Left lobe of liver (tissue), 2 donors: ENCODE measurements around the gene MFAP3. TPM values are rescaled to one million over a fixed set of nuclear protein-coding genes. Genes with fewer than 3 reads are reported as not detected.
"Not testable (repeated sequence)": the region's sequence is repeated elsewhere in the genome, so short reads cannot be mapped to it uniquely, and the experiment has no call there.

Experiments used
- ATAC-seq: fragments of 200-7000 bp; cut with Tn5 transposase; one replicate; pipeline ENCODE4 v1.9.1; 2020; ENCODE audit warnings: mild to moderate bottlenecking, moderate library complexity
- DNase-seq: peaks from one replicate; pipeline ENCODE4 v3.0.0-alpha.2; 2020; ENCODE audit warnings: low spot score
- total RNA-seq: library from RNA; stranded (reverse); gene quantifications from one replicate; pipeline ENCODE4 v1.2.1, GENCODE V29; 2021
- donor health status: DM: no; HTN: no; CAD: no; lungs with moderate emphysema.
- donor health status: DM: no; HTN: yes; CAD: no.

The MFAP3 gene
- 11.5 TPM for total RNA-seq

GRCh38 chr5:154038707-154039457, at the start of gene MFAP3, which contains the start of gene FAM114A2:
Gene MFAP3 (plus strand): TSS chr5:154038967. CDS start chr5:154049723, 10,756 bp downstream.
Gene FAM114A2 (minus strand): TSS chr5:154038910. CDS start chr5:154034953, 3,957 bp downstream.
- peak; percentile 91 for DNase-seq
- peak; percentile 99 for ATAC-seq

DNA sequence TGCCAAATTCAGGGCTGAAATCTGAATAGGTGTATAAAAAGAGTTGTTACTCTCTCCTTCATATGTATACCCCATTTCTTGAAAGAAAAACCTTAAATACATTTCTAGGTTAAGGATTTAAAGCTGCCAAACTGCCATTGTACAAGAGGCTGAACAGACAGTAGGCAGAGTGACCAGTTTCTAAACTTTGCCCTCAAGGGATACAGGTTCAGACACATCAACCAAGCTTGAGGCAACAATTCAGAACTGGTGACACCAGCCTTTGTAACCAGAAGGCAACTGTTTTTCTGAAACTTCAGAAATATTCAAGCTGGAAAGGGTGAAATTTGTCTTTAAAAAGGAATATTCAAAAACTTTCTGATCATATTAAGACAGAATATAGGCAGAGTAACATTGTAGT, 47.6 kb upstream of the MFAP3 start:
- no peak for ATAC-seq

GRCh38 chr5:153998010-153998409, 40.8 kb upstream of the MFAP3 start:
- no peak for ATAC-seq

More for the DNA sequence above, 47.6 kb upstream of the MFAP3 start:
- no peak for DNase-seq

GRCh38 chr5:153998768-153999167, 40.0 kb upstream of the MFAP3 start:
- no peak for DNase-seq
- no peak for ATAC-seq

More at GRCh38 chr5:153998010-153998409, 40.8 kb upstream of the MFAP3 start:
- no peak for DNase-seq

GRCh38 chr5:153999995-154000394, 38.8 kb upstream of the MFAP3 start:
- DNase-seq, result no peak
- ATAC-seq, result no peak

DNA sequence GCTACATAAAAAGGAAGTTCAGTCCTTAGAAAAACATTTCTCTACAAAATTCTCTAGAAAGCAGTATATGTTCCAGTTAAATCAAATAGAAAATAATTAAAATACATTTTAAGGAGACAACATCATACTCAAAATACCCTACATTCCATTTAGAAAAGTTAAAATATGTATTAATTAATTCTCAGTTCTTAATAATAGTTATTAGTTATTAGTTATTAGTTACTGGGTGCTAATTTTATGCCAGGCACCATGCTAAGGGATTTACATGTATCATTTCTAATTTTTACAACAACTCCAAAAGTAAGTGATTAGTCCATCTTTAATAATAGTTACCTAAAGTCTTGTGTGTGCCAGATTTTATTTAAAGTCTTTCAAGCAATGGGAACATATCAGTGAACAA, 38.1 kb upstream of the MFAP3 start:
- ATAC-seq (no peak), DNase-seq (no peak)

DNA sequence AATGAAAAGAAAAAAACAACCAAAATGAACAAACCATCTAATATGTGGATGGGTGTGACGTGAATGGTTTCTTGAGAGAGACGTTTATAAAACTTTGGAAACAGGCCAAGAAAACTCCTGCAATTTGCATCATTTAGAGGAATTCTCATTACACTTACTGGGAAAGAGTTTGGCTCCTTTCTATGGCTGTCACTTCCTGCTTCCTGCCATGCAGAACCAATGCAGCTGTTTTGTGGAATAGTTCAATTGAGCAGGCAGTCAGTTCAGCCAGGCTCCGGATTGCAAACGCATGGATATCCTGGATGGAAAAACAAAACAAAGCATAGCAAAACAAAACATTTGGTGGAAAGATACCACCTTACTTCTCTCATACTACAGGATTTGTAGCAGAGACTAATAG, 36.7 kb upstream of the MFAP3 start:
- no peak for DNase-seq
- ATAC-seq, result peak; percentile 38

GRCh38 chr5:154002511-154003020, 36.2 kb upstream of the MFAP3 start:
- ATAC-seq (no peak), DNase-seq (no peak)

DNA sequence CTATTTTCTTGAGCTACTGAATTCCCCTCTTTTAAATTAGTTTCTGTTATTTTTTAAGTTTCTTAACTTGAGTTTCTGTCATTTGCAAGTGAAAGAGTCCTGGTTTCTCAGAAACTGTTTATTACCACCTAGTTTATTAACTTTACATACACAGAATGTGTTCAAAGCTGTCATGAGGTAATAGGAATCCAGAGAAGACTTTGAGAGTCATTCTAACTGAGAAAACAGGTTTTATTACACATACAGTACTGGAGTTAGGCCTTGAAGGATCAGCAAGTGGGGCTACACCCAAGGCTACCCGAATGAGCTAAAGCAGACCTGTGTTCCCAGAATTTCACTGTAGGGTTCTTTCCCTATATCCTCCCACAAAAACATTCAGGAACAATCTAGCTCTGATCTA, 33.1 kb upstream of the MFAP3 start:
- DNase-seq, result no peak

DNA sequence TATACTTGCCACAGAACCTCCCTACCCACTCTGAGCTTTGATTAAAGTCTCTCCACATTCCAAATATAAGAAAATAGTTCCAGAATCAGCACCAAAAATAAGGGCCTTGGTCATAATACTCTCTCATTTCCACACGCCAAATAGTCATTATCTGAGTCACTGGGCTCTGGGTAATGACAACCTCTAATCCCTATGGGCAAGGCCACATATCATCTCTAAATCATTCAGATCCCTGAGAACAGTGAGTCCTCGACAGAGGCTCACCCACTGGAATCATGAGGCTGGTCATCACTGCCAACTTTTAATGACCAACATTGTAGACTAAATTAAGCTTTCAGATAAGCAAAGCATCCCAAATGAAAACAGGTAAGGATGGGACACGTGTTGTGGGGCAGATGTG, 28.1 kb upstream of the MFAP3 start:
- DNase-seq (no peak), ATAC-seq (no peak)

More for the DNA sequence above, 33.1 kb upstream of the MFAP3 start:
- no peak for ATAC-seq

DNA sequence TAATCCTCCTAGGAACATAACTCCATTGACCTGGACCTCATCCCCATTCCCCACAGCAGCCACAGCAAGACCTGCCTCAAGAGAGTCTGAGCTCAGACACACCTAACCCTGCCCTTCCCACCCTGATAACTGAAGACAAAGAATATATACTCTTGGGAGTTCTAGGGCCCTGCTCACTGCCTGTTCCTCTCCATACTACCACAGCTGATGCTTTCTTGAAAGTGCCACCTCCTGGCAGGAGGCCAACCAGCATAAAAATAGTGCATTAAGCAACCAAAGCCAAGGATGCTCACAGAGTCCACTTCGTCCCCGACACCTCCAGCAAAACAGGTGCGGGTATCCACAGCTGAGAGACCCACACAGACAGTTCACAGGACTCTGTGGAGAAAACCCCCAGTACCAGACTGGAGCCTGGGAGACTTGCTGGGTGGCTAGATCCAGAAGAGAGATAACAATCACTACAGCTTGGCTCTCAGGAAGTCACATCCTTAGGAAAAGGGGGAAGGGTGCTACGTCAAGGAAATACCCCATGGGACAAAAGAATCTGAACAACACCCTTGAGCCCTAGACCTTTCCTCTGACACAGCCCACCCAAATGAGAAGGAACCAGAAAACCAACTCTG, 23.6 kb upstream of the MFAP3 start:
- ATAC-seq (no peak), DNase-seq (no peak)

- DNase-seq, ATAC-seq: not testable (repeated sequence)
Measured at GRCh38 chr5:154018919-154019318, 19.8 kb upstream of the MFAP3 start.

DNA sequence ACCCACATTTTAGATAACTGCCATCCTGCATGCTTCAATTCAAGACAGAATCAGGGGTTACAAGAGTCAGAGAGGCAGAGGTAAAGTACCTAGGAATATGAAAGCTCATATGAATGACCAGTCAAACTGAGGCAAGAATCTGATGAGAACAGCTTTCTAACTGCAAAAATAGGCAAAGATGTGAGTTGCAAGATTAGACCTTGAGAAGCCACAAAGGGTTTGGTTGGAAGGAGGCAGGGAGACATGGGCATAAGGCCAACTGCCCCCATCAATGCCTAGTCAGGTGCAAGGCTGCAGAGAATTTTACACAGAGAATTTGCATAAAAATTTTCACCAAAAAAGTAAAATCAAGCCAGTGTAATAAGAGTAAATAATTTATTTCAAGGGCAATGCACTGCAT, 12.8 kb upstream of the MFAP3 start:
- ATAC-seq, result no peak
- no peak for DNase-seq

- DNase-seq (no peak), ATAC-seq (no peak)
Measured at GRCh38 chr5:154031937-154032489, 6.8 kb upstream of the MFAP3 start.

DNA sequence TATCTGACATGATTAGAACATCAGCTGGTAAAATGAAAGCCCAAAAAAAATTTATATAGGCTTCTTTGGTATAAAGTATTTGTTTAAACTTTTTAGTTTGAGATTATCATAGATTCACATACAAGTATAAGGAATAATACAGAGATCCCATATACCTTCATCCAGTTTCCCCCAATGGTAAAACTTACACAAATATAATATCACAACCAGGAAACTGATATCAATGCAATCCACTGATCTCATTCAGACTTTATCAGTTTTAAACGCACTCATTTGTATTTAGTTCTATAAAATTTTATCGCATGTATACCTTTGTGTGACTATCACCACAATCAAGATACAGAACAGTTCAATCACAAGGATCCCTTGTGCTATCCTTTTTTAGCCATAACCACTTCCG, 3.8 kb upstream of the MFAP3 start:
- ATAC-seq, result no peak
- DNase-seq, result no peak

- ATAC-seq, result peak; percentile 44
- no peak for DNase-seq
Measured at GRCh38 chr5:154038261-154038706, 483 bp upstream of the MFAP3 start.

GRCh38 chr5:154039458-154039829, 677 bp downstream of the MFAP3 start:
- no peak for DNase-seq
- no peak for ATAC-seq

- no peak for DNase-seq
- ATAC-seq, result no peak
Measured at GRCh38 chr5:154042766-154043165, 4.0 kb downstream of the MFAP3 start.

- ATAC-seq, result no peak
- no peak for DNase-seq
Measured at GRCh38 chr5:154044099-154044498, 5.3 kb downstream of the MFAP3 start.

DNA sequence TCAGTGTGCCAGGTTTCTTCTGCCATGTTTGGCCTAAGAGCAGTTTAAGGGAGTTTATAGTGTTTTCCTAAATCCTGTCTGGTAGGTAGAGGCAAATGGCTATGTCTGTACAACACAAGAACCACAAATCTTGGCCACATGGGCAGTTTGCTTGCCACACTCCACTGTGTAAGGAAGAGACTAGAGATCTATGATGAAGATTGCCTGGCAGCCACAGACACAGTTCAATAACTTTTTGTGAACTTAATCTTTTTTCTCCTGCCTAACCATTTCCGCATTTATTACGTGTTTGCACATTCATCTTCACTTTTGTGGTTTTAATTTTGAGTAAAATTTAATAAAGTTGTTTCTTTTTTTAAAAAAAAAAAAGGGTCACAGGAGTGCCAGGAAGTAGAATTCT, 5.8 kb downstream of the MFAP3 start:
- ATAC-seq (no peak), DNase-seq (no peak)

GRCh38 chr5:154046486-154046885, 7.7 kb downstream of the MFAP3 start:
- ATAC-seq, result no peak
- DNase-seq, result no peak

DNA sequence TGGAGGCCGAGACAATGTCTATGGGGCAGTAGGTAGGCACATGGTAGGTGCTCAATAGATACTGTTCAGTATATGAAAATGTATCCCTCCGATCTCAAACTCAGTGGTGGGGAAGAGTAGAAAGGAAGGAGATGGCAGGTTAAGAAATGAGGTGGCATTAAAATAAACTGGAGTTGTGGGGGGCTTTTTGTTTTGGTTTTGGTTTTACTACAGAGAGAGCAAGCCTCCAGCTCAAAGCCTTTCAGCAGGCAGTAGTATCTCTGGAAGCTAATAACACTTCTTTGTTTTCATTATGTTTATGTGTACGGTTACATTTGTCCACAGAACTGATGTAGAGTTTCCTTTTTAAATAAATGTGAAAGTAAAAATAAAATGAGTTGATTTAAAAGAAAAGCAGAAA, 8.6 kb downstream of the MFAP3 start:
- ATAC-seq (no peak), DNase-seq (no peak)
